ENCODE data around the gene DCLK1.
"Not testable (repeated sequence)": the region's sequence is repeated elsewhere in the genome, so short reads cannot be mapped to it uniquely, and the experiment has no call there.

The DCLK1 gene

DNA sequence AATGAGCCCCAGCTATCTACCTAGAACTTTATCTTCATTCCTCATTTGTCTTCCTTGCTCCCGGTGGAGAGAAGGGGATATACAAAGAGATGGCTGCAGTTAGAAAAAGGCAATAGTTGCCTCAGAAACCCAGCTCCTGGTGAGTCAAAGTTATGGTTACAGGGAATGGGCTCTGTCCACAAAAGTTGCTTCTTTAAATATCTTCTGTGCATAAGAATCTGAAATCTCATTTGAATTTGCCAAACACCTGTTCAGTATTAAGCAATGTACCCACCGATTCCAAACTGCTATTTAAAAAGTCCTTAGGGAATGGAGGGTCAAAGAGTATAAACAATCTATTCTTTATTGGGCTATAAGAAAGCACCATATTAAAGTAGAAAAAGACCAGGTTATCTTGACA lies 48.4 kb downstream of the DCLK1 start:
- DNase-seq = no peak

DNA sequence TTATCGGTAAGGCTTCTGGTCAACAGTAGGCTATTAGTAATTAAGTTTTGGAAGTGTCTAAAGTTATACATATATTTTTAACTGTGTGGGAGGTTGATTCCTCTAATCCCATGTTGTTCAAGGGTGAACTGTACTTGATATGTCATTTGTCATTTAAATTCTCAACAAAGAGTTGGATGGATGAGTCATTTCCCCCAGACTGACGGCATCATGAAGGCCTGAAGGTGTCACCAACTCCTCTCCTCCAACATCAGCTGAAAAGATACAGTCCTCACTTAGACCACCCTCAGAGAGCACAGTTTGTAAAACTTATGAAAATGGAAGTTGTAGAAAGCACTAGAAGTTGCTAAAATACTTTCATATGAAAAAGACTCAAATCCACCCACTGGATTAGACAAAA lies 48.8 kb downstream of the DCLK1 start:
- no peak for DNase-seq

DNA sequence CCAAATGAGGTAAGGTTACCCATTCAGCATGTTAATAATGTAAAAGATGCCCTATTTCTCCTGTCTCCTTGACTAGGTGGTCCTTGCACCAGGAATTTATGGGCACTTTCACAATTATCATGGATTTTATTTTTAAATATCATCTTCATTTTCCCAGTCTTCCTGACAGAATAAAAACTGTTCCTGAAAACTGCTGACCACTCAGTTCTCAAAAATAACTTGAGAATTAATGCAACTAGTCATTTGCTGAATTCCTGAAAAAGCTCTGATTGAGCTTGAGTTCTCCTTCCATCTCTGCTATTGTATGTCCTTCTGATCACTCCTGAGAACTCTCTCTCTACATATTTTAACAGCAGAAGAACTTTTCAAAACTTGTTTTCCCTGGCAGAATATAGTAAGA lies 55.0 kb downstream of the DCLK1 start:
- no peak for DNase-seq

- DNase-seq = no peak
Observed at GRCh38 chr13:36074659-36075058, 56.5 kb downstream of the DCLK1 start.

GRCh38 chr13:36072152-36072935 lies 58.8 kb downstream of the DCLK1 start:
- no peak for DNase-seq

DNA sequence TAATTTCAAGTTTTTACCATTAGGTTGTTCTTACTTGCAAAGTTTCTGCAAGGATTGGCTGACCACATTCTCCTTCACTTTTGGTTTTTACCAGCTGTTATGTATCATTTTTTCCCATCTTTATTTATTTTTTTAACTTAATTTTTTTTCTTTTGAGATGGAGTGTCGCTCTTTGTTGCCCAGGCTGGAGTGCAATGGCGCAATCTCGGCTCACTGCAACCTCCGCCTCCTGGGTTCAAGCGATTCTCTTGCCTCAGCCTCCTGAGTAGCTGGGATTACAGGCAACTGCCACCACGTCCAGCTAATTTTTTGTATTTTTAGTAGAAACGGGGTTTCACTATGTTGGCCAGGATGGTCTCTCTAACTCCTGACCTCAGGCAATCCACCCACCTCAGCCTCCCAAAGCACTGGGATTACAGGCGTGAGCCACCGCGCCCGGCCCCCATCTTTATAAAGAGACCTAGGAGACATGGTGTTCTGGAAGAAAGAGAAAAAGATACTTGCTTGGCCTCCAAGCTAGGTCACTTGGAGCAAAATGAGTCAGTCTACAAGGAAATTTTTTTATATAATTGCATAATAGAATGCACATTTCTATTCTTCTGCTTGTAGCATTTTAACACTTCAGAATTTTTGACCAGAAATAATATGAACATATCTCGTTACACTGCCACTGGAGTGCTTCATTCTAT lies 60.5 kb downstream of the DCLK1 start:
- DNase-seq = not testable (repeated sequence)

DNA sequence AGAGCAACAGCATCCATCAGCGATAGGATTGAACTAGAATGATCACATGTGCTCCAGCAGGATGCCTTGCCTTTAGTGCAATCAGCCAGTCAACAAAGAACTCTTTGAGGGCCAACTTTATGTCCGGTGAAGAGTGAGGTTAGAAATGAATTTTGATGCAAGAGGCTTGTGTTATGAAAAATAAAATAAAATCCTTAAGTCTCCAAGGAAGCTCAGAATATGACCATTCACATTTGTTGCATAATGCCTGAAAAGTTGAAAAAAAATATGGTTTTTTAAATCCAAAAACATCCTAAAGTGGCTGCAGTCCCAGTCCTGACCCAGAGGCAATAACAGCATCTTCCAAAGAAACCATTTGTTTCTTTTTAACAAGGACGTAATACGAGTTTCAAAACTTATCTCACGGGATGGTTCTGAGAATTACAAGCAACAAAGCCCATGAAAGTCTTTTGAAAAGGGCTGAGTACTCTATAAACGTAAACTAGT lies 61.3 kb downstream of the DCLK1 start:
- no peak for DNase-seq

- no peak for DNase-seq
Observed at GRCh38 chr13:36068991-36069390, 62.2 kb downstream of the DCLK1 start.

DNA sequence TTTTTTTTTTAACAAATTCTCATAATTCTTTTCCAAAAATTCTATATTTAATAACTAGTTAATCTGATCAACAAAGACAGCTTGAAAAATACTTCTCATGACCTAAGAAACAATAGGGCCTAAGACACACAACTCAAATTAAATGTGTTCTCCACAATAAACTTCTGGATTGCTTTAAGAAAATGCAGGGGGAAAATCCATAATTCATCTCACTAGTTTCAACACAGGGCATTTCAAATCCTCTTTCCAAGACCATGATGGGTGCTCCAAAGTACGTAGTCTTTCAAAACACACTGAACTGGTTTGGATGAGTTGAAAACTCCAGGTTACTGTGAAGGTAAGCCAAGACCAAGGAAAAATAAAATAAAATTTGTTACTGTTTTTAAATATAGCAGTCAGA lies 62.6 kb downstream of the DCLK1 start:
- no peak for DNase-seq

- no peak for DNase-seq
Observed at GRCh38 chr13:36067746-36068381, 63.3 kb downstream of the DCLK1 start.

GRCh38 chr13:36062249-36062648 lies 68.9 kb downstream of the DCLK1 start:
- DNase-seq = no peak

DNA sequence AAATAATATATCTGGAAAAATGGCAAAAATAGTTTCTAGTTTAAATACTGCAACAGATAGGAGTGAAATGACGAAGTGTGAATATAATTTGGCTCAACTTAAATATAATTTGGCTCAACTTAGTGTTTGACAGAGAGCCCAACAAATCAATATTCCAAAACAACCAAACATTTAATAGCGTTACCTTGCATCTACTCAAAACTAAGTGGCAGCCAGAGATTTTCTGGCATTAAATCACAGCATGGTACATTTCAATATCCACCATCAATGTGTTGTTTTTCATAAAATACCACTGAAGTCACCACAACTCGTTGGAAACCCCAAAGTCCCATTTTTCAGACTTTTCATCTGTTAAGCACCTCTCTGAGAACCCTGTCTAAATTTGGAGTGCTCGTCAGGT lies 69.6 kb downstream of the DCLK1 start:
- no peak for DNase-seq

- no peak for DNase-seq
Observed at GRCh38 chr13:36061054-36061453, 70.1 kb downstream of the DCLK1 start.

DNA sequence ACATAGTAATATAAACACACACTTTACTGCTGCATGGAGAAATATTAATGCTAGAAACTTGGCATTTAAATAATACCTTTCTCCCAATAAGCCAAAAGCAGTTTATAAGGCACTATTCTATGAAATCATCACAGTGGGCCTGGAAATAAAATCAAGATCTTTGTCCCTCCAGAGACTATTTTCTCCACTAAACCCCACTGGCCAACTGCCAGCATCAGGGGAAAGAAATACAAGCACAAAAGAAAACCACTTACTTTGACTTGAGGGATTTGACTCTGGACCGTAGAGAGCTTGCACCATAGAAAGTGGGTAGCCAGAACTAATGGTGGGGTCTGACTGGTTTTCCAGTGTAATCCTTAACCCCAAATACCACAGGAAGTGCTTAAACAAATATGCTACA lies 71.9 kb downstream of the DCLK1 start:
- no peak for DNase-seq

GRCh38 chr13:36058116-36058515 lies 73.1 kb downstream of the DCLK1 start:
- no peak for DNase-seq

GRCh38 chr13:36057547-36057946 lies 73.6 kb downstream of the DCLK1 start:
- DNase-seq = no peak

DNA sequence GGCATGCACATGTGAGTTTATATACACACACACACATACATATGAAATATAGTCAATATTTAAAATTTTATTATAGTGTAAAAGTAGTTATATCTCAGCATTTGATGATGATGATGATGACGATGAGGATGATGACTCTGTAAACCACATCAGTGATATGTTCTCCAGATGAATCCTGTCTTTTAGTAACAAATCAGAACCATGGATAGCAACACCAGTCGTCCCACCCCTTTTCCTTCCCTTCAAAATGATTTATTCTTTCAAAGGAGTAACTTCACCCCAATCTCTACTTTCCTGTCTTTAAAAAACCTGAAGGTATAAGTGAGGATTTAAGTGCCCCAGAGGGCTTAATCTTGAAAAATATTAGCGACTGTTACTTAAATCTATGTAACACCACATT lies 74.1 kb downstream of the DCLK1 start:
- no peak for DNase-seq

DNA sequence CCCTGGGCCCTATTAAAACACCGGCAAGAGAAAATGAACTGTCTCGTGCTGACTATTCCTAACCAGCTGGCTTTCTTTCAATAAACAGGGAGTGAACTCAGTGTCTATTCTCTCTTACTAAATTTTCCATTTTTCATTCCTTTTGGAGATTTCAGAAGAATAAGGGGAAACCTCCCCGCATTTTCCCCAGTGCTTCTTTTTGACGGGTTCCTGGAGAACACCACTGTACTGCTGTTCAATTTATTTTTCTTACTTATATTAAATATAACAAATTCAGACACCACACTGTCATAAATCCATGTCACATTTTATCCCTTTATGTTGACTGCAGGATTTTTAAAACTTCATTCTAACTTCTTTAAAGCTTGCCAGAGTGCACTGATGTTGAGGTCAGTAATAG lies 75.8 kb downstream of the DCLK1 start:
- DNase-seq = no peak

- no peak for DNase-seq
Observed at GRCh38 chr13:36054041-36054440, 77.1 kb downstream of the DCLK1 start.

GRCh38 chr13:36051082-36051481 lies 80.1 kb downstream of the DCLK1 start:
- no peak for DNase-seq

DNA sequence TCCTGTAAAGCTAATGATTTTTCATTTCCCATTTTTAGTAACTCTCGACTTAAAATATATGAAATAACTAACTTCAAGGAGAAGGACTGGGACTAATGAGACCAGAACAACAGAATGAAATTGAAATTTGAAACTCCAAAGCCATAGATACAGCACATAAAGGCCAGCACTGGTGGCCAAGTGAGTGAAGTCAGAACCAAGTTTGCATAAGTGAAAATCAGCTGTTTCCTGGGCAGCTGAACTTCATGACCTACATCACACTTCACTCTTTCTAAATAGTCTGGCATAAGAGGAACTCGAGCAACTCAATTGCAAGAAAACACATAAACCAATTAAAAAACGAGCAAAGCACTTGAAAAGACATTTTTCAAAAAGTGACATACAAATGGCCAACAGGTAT lies 84.5 kb downstream of the DCLK1 start:
- DNase-seq = no peak

GRCh38 chr13:36038785-36039555 lies 92.2 kb downstream of the DCLK1 start:
- no peak for DNase-seq

GRCh38 chr13:36033035-36033434 lies 98.1 kb downstream of the DCLK1 start:
- DNase-seq = no peak

Data from SIG-M5 (cell line).